ENCODE data around the gene CLEC2L.

DNA sequence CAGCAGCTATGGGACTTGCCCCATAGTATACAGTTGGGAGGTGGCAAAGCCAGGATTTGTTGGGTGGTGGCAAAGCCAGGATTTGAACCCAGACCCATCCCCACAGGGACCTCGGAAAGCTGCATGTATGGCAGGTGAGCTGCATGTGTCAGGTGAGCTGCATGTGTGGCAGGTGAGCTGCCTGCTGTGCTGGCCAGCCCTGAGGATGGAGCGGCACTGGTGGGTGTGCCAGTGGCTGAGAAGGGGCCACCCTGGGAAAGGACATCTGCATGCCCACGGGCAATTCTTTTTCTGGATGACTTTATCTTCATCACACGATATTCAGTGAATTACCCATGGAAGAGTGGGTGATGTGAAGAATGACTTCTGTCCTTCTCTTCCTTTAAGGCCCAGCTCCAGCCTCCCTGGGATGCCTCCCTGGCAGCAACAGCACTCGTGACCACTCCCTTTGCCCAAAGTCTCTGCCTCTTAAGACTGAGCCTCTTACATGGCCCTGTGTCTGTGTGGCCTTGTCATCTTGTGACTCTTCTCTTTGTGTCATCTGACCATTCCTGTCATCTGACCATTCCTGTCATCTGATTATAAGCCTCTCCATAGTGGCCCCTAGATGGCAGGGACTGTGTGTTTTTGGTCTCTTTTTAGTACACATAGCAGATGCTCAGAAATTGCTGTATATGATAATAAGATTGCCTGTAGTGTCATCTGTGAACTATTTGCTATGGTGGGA lies 25.0 kb downstream of the CLEC2L start:
- TF ChIP-seq ZBTB7A (CRISPR knock-in tag; IDR thresholded peaks at IDR 0.05): no peak
- TF ChIP-seq POLR2A (IDR thresholded peaks at IDR 0.05; ENCODE audit: insufficient read depth in 1 of 2, low read depth in 2 of 2, low read length in 2 of 2): no peak
- TF ChIP-seq, protein P1, sequence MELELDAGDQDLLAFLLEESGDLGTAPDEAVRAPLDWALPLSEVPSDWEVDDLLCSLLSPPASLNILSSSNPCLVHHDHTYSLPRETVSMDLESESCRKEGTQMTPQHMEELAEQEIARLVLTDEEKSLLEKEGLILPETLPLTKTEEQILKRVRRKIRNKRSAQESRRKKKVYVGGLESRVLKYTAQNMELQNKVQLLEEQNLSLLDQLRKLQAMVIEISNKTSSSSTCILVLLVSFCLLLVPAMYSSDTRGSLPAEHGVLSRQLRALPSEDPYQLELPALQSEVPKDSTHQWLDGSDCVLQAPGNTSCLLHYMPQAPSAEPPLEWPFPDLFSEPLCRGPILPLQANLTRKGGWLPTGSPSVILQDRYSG (CRISPR knock-in tag; IDR thresholded peaks at IDR 0.05): no peak
- TF ChIP-seq ATF6 (CRISPR knock-in tag; conservative IDR thresholded peaks at IDR 0.05): no peak
- no peak for TF ChIP-seq ATF4 (CRISPR knock-in tag; IDR thresholded peaks at IDR 0.05)
- TF ChIP-seq, protein P2, sequence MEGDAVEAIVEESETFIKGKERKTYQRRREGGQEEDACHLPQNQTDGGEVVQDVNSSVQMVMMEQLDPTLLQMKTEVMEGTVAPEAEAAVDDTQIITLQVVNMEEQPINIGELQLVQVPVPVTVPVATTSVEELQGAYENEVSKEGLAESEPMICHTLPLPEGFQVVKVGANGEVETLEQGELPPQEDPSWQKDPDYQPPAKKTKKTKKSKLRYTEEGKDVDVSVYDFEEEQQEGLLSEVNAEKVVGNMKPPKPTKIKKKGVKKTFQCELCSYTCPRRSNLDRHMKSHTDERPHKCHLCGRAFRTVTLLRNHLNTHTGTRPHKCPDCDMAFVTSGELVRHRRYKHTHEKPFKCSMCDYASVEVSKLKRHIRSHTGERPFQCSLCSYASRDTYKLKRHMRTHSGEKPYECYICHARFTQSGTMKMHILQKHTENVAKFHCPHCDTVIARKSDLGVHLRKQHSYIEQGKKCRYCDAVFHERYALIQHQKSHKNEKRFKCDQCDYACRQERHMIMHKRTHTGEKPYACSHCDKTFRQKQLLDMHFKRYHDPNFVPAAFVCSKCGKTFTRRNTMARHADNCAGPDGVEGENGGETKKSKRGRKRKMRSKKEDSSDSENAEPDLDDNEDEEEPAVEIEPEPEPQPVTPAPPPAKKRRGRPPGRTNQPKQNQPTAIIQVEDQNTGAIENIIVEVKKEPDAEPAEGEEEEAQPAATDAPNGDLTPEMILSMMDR (CRISPR knock-in tag; IDR thresholded peaks at IDR 0.05): no peak
- TF ChIP-seq MYC (CRISPR knock-in tag; IDR thresholded peaks at IDR 0.05; ENCODE audit: borderline replicate concordance): no peak

All from HepG2 (cell line).